SH-SY5Y (cell line): ENCODE measurements around the gene TWIST1.

ENCODE experiments used
- GATA2 ChIP-seq: IDR thresholded peaks from 2 replicates; pipeline ENCODE4 v1.6.1; 2011; ENCODE audit warnings: mild to moderate bottlenecking, low read depth, low read length
- GATA3 ChIP-seq: IDR thresholded peaks from 2 replicates; pipeline ENCODE4 v1.6.1; 2011; ENCODE audit warnings: low read depth, mild to moderate bottlenecking, low read length, moderate library complexity

DNA sequence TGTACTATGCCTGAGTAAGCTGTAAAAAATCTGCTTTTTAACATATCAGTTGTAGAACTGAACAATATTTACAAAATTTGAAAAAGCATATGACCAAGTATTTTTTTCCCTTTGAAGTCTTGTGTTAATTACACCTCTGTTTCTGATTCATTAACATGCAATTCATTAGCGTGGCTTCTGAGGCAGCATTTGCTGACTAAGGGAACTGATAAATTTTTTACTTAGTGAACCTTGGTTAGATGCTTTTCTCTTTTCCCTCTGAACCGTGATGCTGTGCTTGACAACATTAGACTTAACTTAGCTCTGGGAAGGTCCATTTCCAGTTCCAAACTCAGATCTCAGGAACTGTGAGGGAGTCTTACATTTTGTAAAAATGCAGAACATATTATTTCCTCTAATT lies 28.1 kb downstream of the TWIST1 start:
- TF ChIP-seq GATA3 (peak; percentile 16; the same call in 1 of the 2 replicates), GATA2 (no peak)
